NCI-H2227 treated with DMSO at 0.1 percent for 48 hours (cell line): ENCODE data around the gene FRS3.
"Not testable (repeated sequence)": the region's sequence is repeated elsewhere in the genome, so short reads cannot be mapped to it uniquely, and the experiment has no call there.

Experiments used
- DNase-seq: peaks from one replicate; lab custom pipeline; 2025; lab: John Stamatoyannopoulos, UW

Gene FRS3, protein sequence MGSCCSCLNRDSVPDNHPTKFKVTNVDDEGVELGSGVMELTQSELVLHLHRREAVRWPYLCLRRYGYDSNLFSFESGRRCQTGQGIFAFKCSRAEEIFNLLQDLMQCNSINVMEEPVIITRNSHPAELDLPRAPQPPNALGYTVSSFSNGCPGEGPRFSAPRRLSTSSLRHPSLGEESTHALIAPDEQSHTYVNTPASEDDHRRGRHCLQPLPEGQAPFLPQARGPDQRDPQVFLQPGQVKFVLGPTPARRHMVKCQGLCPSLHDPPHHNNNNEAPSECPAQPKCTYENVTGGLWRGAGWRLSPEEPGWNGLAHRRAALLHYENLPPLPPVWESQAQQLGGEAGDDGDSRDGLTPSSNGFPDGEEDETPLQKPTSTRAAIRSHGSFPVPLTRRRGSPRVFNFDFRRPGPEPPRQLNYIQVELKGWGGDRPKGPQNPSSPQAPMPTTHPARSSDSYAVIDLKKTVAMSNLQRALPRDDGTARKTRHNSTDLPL

DNA sequence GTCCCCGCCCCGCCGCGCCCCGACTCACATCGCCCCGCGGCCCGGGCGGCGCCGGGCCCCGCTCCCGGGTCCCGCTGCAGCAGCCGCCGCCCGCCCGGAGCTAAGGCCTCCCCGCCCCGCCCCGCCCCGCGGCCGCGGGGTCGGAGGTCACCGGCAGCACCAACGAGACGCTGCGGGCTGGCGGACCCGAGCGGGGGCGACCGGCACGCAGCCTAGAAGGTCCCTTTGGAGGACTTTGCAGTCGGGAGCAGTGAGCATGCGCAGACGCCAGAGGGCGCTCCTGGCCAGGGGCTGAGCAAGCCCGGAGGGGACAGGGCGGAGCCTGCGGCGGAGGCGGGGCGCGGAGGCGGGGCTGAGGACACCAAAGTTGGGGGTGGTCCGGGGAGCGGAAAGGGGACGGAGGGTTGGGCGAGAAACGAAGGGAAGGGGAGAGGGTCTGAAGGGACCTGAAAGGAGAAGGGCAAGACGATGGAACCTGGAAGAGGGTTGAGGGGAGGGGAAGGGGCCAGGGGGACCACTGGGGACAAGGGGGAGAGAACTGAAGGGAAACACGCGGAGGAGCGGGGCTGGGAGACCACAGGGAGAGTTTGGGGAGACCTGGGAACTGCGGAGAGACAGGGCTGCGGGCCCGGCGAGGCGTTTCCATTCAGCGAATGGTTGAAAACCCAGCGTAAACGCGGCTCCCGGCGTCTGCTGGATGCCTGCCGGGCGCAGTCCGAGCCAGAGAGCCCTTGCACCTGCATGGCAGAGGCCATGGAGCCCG is at the start of gene FRS3:
Gene FRS3, minus strand, starts transcription at position 113 of the 763 bp plus-strand sequence. CDS start 2,913 bp downstream, outside the sequence.
- DNase-seq, result peak; percentile 83

DNA sequence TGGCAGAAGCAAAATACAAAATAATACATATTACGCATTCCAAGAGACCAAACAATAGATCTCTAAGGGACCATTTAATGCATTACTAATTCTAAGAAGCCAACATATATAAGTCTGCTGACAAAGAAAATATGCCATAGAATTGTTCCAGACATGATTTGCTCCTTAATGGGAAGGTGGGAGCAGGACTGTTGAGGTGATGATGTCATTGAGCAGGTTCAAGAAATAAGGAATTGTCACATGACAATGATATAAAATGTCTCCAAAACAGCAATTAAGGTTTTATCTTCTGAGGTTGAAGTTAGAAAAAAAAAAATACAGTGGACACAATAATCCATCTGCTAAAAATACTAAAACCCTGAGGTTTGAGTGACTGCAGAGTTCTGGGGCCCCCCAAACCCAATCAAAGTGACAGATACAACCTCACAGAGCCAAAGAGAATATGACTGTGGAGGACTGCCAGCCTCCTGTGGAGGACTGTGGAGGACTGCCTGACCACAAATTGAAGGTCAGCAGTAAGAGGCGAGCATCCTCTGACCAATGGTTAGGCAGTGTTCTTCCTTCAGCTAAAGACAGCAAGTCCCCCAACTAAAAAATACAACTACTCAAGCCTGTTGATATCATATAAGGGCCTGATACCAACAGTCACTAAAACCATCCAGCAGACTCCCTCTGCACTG is 46.8 kb upstream of the FRS3 start:
- DNase-seq, result no peak

- no peak for DNase-seq
Observed at GRCh38 chr6:41824571-41825569, 45.2 kb upstream of the FRS3 start.

DNA sequence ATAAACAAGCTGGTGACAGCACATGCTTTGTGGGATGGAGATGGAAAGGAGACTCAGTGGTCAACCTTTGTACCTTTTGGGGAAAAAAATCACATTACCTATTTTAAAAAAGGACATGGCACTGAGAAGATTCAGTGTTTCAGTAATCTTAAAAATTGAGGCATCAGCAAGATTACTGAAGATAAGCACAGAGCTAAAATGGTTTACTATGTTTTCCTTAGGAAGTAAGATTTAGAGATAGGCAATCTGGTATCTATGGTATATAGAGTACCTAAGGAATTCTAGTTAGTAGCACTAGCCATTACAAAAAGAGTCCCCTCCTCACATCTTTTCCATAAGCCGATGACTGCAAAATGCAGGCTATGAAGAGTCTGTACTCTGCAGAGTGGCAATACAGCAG is 43.5 kb upstream of the FRS3 start:
- DNase-seq, result no peak

GRCh38 chr6:41822021-41822420 is 42.3 kb upstream of the FRS3 start:
- no peak for DNase-seq

DNA sequence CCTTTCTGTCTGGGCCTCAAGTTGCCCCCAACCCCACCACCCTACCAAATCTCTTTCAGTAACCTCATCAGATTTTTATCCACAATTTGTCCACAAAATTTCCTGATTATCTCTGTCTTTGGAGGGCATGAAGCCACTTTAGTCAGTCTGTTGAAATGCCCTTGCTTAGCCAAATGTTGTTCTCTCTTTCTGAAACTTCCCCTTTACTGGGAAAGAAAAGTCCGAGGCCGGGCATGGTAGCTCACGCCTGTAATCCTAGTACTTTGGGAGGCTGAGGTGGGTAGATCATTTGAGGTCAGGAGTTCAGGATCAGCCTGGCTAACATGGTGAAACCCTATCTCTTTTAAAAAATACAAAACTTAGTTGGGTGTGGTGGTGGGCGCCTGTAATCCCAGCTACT is 41.6 kb upstream of the FRS3 start:
- DNase-seq, result no peak

DNA sequence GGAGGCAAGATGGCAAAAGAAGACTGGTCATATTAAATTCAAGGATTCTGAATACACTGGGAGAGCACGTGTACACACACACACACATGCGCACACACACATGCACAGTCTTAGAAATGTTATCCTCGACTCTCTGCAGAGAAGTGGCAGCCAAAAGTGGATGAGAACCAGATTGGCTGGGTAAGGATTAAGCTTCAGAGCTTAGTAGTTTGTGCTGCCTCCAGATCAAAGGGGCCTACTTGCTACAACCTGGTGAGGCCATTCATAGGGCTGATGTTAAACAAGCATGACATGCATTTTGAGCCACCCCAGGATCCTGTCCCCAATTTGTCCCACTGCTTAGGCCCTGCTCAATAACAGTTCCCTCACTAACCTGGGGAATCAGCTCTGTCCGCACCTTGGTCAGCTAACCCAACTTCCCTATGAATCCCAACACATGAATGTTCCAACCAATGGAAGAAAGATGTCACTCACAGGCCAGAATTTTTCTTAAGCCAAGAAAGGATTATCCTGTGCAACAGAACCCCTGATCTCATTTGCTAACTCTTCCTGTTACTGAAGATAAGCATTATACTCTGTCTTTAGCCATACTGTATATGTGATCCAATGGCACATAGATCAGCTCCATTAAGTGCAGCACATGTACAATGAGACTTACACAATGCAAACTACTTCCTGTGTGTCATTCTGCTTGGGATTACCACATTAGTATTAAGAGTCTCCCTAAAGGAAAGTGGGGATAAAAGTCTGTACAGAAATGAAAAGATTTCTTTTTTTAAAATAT is 38.8 kb upstream of the FRS3 start:
- no peak for DNase-seq

DNA sequence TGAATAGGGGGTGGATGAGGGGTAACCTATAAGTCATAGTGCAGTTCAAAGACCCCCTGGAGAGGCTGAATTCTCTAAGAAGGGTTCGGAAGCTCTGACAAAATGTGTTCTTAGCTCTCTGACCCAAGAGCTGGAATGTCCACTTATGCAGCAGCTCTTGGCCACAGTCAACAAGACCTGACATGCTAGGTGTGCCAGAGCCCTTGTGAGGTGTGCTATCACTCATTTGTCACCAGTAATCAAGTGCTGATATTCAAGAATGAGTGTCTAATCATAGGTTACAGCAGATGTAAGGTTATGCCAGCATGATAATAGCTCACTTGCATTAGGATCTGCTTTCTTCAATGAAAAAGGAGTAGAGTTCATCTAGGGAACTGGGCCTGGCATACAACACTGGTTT is 35.9 kb upstream of the FRS3 start:
- no peak for DNase-seq

GRCh38 chr6:41814629-41815028 is 34.9 kb upstream of the FRS3 start:
- DNase-seq, result no peak

DNA sequence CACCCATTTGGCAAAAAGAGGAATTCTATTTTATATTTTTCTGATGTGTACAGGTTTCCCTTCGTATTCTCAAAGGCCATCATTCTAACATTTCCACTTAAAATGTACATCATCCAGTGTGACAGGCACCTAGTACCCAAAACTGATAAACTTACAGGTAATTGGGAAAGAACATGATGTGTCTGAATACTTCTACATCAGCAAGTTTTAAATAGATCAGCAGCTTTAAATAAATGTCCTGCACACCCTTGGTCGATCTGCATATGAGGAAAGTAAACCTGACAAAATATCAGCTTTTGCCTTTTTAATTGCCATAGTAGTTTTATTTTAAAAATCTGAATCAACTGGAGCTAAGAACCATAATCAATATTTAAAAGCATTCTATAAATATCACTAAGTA is 34.3 kb upstream of the FRS3 start:
- no peak for DNase-seq

GRCh38 chr6:41813469-41813868 is 33.8 kb upstream of the FRS3 start:
- no peak for DNase-seq

GRCh38 chr6:41811946-41812345 is 32.2 kb upstream of the FRS3 start:
- not testable (repeated sequence) for DNase-seq

DNA sequence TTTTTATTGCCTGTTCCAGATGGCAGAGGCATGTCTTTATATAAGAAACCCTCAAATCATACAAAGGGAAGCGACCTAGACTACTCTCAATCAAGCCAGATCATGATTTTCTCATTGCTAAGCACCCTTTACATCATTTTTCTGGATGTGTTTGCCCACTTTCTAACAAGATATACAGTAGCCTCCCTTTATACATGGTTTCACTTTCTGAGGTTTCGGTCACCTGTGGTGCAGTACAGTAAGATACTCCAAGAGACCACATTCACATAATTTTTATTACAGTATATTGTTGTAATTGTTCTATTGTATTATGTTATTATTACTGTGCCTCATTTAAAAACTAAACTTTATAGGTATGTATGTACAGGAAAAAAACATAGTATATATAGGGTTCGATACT is 31.4 kb upstream of the FRS3 start:
- no peak for DNase-seq

- no peak for DNase-seq
Observed at GRCh38 chr6:41805830-41806774, 26.4 kb upstream of the FRS3 start.

DNA sequence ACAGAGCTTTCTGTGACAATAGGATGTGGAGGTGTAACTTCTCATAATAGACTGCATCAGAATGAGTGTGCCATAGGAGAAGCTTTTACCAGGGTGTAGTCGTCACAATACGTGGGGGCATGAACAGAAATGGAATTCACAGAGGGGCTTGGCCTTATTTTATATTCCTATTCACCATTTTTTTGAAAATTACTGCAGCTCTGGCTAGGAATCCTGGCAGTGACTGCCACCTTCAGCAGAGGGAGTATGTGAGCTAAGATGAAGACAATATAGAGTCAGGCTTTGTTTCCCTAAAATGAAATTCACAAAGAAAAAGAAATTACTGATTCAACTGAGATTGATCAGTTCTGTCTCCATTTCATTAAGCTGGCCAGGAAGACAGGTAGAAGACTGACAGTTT is 21.7 kb upstream of the FRS3 start:
- DNase-seq, result no peak

GRCh38 chr6:41799559-41799911 is 19.8 kb upstream of the FRS3 start:
- DNase-seq, result no peak

GRCh38 chr6:41798901-41799558 is 19.3 kb upstream of the FRS3 start:
- DNase-seq, result no peak

DNA sequence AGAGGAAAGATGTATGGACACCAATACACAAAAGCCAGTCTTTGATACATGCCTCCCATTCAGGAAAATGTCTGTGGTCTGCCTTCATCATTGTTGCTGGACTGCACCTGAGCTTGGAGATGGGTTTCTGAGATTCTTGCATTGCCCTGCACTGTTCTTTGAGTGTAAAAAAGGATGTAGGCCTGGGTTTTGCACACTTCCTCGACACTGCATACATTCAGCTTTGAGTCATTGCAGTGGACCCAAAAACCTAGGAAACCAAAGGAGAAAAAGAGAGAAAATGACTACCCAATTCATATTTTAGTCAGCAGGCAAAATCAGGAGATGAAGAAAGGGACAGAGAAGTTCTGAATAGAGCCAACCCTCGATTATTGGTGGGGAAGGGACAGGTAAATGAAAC is 16.8 kb upstream of the FRS3 start:
- DNase-seq, result no peak

DNA sequence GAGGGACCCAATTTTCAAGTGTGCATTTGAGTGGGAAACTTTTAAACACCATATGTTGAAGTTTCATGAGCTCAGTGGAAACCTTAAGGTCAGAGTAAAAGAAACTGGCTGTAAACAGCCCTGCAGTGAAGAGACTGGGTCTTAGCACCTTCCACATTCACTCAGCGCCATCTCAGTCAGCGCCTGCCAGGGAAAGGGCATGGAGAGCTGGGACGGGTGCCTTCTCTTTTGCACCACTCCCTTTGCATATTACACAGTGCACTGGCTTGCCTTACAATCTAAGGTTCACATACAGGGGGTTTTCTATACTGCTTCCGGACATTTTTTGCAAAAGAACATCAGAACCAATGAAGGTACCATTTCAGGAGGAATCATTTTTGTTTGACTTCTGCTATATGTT is 12.3 kb upstream of the FRS3 start:
- no peak for DNase-seq
